Mammary epithelial cell (primary cell): ENCODE results near the gene NMT1.

Source experiments
- CTCF ChIP-seq, 2 donors: IDR thresholded peaks in 1 of 2; conservative IDR thresholded peaks in 1 of 2; 2 replicates each; pipeline ENCODE4 v1.5.1; 2011 to 2012; ENCODE audit warnings: inconsistent platforms in 2 of 2, low read length in 2 of 2, mild to moderate bottlenecking in 2 of 2, control low read depth in 1 of 2, low read depth in 1 of 2; ENCODE audit not compliant: insufficient read depth in 1 of 2; ENCODE audit errors: extremely low read depth in 1 of 2
- EZH2 ChIP-seq: IDR thresholded peaks from 2 replicates; pipeline ENCODE4 v1.6.1; 2012; ENCODE audit warnings: low read length, inconsistent platforms, borderline replicate concordance

DNA sequence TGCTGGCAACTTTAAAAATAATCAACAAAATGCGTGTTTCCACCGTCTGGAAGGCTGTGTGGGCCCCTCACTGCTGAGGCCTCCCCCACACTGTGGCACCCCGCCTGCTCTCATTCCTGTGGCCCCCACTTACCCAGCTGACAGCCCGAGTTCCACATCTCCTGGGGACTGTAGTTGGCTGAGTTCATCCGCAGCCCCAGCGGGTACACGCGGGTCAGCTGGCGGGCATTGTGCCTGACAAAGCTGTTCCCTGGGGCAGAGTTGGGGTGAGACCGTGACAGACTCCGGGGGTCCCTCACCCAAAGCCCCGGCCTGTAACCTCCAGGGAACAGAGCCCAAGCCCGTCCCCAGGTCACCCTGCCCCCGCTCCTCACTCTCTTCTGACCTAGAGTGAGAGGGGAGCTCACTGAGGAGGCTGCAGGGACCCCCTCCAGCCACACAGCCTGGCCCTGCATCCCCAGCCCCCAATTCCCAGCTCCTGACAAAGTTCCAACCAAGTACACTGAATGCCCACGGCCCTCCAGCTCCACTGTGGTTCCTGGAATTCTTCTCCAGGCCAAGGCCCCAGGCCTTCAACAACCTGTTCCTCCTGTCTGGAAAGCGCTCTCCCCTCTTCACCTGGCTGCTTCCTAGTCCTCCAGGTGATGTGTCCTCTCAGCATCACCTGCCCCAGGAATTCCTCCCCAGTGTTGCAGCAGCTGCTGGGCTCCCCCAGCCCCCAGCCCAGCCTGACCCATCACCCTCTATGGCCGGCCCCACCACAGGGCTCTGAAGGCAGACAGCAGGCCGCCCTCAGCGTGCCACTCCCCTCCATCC, 53.2 kb downstream of the NMT1 start:
- no peak for TF ChIP-seq CTCF (conservative IDR thresholded peaks at IDR 0.05 in 1 of 2, IDR thresholded peaks at IDR 0.05 in 1 of 2; ENCODE audit: extremely low read depth in 1 of 2, insufficient read depth in 1 of 2, low read depth in 1 of 2, low read length in 2 of 2)
- TF ChIP-seq EZH2 = no peak
